ENCODE results near the gene RAB30. TPM values are rescaled to one million over a fixed set of nuclear protein-coding genes. Genes with fewer than 3 reads are reported as not detected.
A peak's percentile ranks its signal among the peaks of the same experiment; 100 is the strongest.

RAB30 gene
- total and polyA plus RNA-seq, 2 donors (not counting 3 experiments of a cell fraction or from before 2014, with no cell fraction given), result 4.1 to 14.6 TPM

- dilution Hi-C loops (cut with MboI; ENCODE audit: extremely low pct_ligation_motif_present, low sequenced_read_pairs) (no loop called here), intact Hi-C loops (cut with micrococcal nuclease) (loop anchor here (5.0 kb wide), 1 partner anchor 46 kb away; no protein-coding TSS in a partner anchor)
- no peaks in the 10 kb centered on the region for H3K36me3 ChIP-seq (ENCODE audit: control insufficient read depth in 2 of 2, extremely low read depth in 1 of 2, insufficient read depth in 2 of 2, low read length in 2 of 2)
- DNase-seq (ENCODE audit: low read depth, low spot score), result no peak
- ChIA-PET CTCF (no interaction called here), POLR2A (no interaction called here)
- H3K4me2 ChIP-seq (ENCODE audit: insufficient read depth, low read length), result no peak overlapping the region
- no peaks in the 10 kb centered on the region for H4K20me1 ChIP-seq (replicated peaks; ENCODE audit: control insufficient read depth, extremely low read depth, insufficient read depth, low read length)
- FAIRE-seq, result no peak
- no peaks in the 10 kb centered on the region for H3K9me3 ChIP-seq (replicated peaks; ENCODE audit: control insufficient read depth, insufficient read depth, low read length)
- BruUV-seq (replicated peaks), result no TSS peak
- no peaks in the 10 kb centered on the region for H3K9me1 ChIP-seq (replicated peaks; ENCODE audit: control insufficient read depth, extremely low read depth, insufficient read depth, low read length)
- no peak overlapping the region for H3K9ac ChIP-seq (replicated peaks; ENCODE audit: extremely low read depth, insufficient read depth, low read length)
- no peaks in the 10 kb centered on the region for H3K79me2 ChIP-seq (ENCODE audit: control insufficient read depth, insufficient read depth, low read length)
- TF ChIP-seq GATA2 (IDR thresholded peaks at IDR 0.05; ENCODE audit: insufficient read depth, insufficient read length, low read depth, low read length) (no peak), FOS (IDR thresholded peaks at IDR 0.05; ENCODE audit: borderline replicate concordance, insufficient read depth, low read length) (peak; percentile 63)
- no peak overlapping the region for H3K4me3 ChIP-seq (replicated peaks in 1 of 3; ENCODE audit: insufficient read depth in 1 of 3, low read depth in 1 of 3, low read length in 3 of 3)
- no peak overlapping the region for H2AFZ ChIP-seq (ENCODE audit: low read depth, low read length)
- no peaks in the 10 kb centered on the region for H3K27me3 ChIP-seq (ENCODE audit: control insufficient read depth in 2 of 2, insufficient read depth in 2 of 2, low read length in 2 of 2)
- no peak overlapping the region for H3K27ac ChIP-seq (ENCODE audit: insufficient read depth, low read depth, low read length)
- peaks cover 22% of the 10 kb centered on the region for H3K4me1 ChIP-seq (ENCODE audit: control insufficient read depth, extremely low read depth, insufficient read depth, low read length)
These were observed 93.1 kb downstream of the RAB30 start for GRCh38 chr11:82978422-82979099.

DNA sequence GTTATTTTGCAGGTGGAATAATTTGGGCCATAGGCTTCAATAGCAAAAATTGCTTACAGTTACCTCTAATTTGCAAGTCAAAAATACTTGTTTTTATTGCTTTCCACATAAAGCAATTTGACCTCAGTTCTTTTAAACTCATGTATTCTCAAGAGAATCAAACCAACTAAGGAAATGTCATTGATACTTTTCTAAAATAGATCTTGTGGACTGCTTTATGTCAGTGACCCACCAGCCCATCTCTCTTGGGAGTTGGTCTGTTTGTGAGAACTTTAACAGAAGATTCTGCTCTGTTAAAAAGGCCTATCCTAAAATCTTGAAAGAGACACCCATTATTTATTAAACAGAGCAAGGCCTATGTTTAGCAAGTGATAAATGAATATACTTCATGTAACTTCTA, 94.9 kb downstream of the RAB30 start:
- H3K9me1 ChIP-seq (replicated peaks; ENCODE audit: control insufficient read depth, extremely low read depth, insufficient read depth, low read length), result no peaks in the 10 kb centered on the region
- H3K9me3 ChIP-seq (replicated peaks; ENCODE audit: control insufficient read depth, insufficient read depth, low read length), result no peaks in the 10 kb centered on the region
- intact Hi-C loops (cut with micrococcal nuclease) (loop anchor here (5.0 kb wide), 1 partner anchor 44 kb away; no protein-coding TSS in a partner anchor), dilution Hi-C loops (cut with MboI; ENCODE audit: extremely low pct_ligation_motif_present, low sequenced_read_pairs) (no loop called here)
- no peak for TF ChIP-seq MYC (IDR thresholded peaks at IDR 0.05; ENCODE audit: low read depth, low read length)
- TF ChIP-seq POLR2A (IDR thresholded peaks at IDR 0.05; ENCODE audit: low read depth, low read length), result no peak
- TF ChIP-seq JUN (IDR thresholded peaks at IDR 0.05; ENCODE audit: borderline replicate concordance, insufficient read depth, insufficient read length, low read depth), result no peak
- TF ChIP-seq EZH2 (IDR thresholded peaks at IDR 0.05; ENCODE audit: borderline replicate concordance, low read depth, low read length, severe bottlenecking), result no peak
- no peak for TF ChIP-seq GATA2 (IDR thresholded peaks at IDR 0.05; ENCODE audit: insufficient read depth, insufficient read length, low read depth, low read length)
- TF ChIP-seq FOS (IDR thresholded peaks at IDR 0.05; ENCODE audit: borderline replicate concordance, insufficient read depth, low read length), result no peak
- TF ChIP-seq, protein P1, sequence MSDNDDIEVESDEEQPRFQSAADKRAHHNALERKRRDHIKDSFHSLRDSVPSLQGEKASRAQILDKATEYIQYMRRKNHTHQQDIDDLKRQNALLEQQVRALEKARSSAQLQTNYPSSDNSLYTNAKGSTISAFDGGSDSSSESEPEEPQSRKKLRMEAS (IDR thresholded peaks at IDR 0.05; ENCODE audit: insufficient read depth, insufficient read length), result no peak
- TF ChIP-seq, protein P2, sequence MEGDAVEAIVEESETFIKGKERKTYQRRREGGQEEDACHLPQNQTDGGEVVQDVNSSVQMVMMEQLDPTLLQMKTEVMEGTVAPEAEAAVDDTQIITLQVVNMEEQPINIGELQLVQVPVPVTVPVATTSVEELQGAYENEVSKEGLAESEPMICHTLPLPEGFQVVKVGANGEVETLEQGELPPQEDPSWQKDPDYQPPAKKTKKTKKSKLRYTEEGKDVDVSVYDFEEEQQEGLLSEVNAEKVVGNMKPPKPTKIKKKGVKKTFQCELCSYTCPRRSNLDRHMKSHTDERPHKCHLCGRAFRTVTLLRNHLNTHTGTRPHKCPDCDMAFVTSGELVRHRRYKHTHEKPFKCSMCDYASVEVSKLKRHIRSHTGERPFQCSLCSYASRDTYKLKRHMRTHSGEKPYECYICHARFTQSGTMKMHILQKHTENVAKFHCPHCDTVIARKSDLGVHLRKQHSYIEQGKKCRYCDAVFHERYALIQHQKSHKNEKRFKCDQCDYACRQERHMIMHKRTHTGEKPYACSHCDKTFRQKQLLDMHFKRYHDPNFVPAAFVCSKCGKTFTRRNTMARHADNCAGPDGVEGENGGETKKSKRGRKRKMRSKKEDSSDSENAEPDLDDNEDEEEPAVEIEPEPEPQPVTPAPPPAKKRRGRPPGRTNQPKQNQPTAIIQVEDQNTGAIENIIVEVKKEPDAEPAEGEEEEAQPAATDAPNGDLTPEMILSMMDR (IDR thresholded peaks at IDR 0.05; ENCODE audit: extremely low read depth in 1 of 2, insufficient read depth in 1 of 2, low read depth in 1 of 2, low read length in 2 of 2), result no peak
- no peak for TF ChIP-seq POLR2AphosphoS5 (IDR thresholded peaks at IDR 0.05; ENCODE audit: insufficient read depth, low read depth, low read length)
- H3K36me3 ChIP-seq (ENCODE audit: control insufficient read depth in 2 of 2, extremely low read depth in 1 of 2, insufficient read depth in 2 of 2, low read length in 2 of 2), result no peaks in the 10 kb centered on the region
- no peak overlapping the region for H3K9ac ChIP-seq (replicated peaks; ENCODE audit: extremely low read depth, insufficient read depth, low read length)
- no TSS peak for BruUV-seq (replicated peaks)
- H3K27me3 ChIP-seq (ENCODE audit: control insufficient read depth in 2 of 2, insufficient read depth in 2 of 2, low read length in 2 of 2), result no peaks in the 10 kb centered on the region
- H3K79me2 ChIP-seq (ENCODE audit: control insufficient read depth, insufficient read depth, low read length), result no peaks in the 10 kb centered on the region
- no peak overlapping the region for H2AFZ ChIP-seq (ENCODE audit: low read depth, low read length)
- no peak overlapping the region for H3K4me2 ChIP-seq (ENCODE audit: insufficient read depth, low read length)
- ChIA-PET POLR2A (no interaction called here), CTCF (interaction anchor here (1.0 kb wide), 1 partner anchor 12 kb away, joined by 3 read pairs; no protein-coding TSS in a partner anchor)
- no peaks in the 10 kb centered on the region for H4K20me1 ChIP-seq (replicated peaks; ENCODE audit: control insufficient read depth, extremely low read depth, insufficient read depth, low read length)
- peaks cover 22% of the 10 kb centered on the region for H3K4me1 ChIP-seq (ENCODE audit: control insufficient read depth, extremely low read depth, insufficient read depth, low read length)
- FAIRE-seq, result no peak
- no peak overlapping the region for H3K4me3 ChIP-seq (replicated peaks in 1 of 3; ENCODE audit: insufficient read depth in 1 of 3, low read depth in 1 of 3, low read length in 3 of 3)
- DNase-seq (ENCODE audit: low read depth, low spot score), result no peak
- no peak overlapping the region for H3K27ac ChIP-seq (ENCODE audit: insufficient read depth, low read depth, low read length)
